Brain microvascular endothelial cell (primary cell): ENCODE measurements around the gene PTRH2.

Experiments used
- DNase-seq: peaks from one replicate; pipeline ENCODE4 v3.0.0-alpha.2; 2020
- H3K27ac ChIP-seq: fragments of 250-450 bp; sonication (Bioruptor Pico); 2 replicates; pipeline ENCODE4 v1.5.1; 2020; ENCODE audit warnings: mild to moderate bottlenecking, moderate library complexity
- H3K27me3 ChIP-seq: fragments of 250-450 bp; sonication (Bioruptor Pico); replicated peaks from 2 replicates; pipeline ENCODE4 v1.5.1; 2020; ENCODE audit warnings: mild to moderate bottlenecking
- H3K36me3 ChIP-seq: fragments of 250-450 bp; sonication (Bioruptor Pico); replicated peaks from 2 replicates; pipeline ENCODE4 v1.5.1; 2020; ENCODE audit warnings: mild to moderate bottlenecking
- H3K4me3 ChIP-seq: 2 replicates; pipeline ENCODE4 v1.5.1; 2011; ENCODE audit warnings: low read depth, mild to moderate bottlenecking, control low read depth, low read length, moderate library complexity
- in situ Hi-C: cut with HindIII; loops from 2 replicates; pipeline ENCODE4 v1.10.0; 2017; ENCODE audit warnings: low sequenced_read_pairs, low pct_ligation_motif_present
- TF ChIP-seq, protein P1 (sequence below): IDR thresholded peaks from 2 replicates; pipeline ENCODE4 v1.5.1; 2011; ENCODE audit warnings: low read depth, mild to moderate bottlenecking, moderate library complexity, low read length, control low read depth, inconsistent platforms; ENCODE audit errors: missing control alignments

Gene PTRH2

DNA sequence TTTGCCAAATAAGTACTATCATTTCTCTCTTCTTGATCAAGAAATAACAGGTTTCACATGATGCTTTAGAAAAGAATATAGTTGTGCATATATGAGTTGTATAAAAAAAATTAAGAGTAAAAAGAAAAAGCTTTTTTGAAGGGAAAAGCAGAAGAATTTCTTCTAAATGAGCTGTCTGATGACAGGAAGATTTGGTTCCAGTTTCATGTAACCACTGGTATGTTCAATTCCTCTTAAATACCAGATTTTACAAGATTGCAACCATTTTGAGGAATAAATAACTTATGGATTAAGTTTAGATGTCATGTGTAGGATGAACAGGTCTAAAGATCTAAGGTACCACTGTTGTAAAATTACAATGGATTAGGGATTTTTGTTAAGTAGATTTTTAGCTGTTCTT is 45.2 kb upstream of the PTRH2 start:
- no peaks in the 10 kb centered on the region for H3K36me3 ChIP-seq
- DNase-seq = no peak
- peak overlapping the region; percentile 96 for H3K27ac ChIP-seq
- TF ChIP-seq, protein P1, sequence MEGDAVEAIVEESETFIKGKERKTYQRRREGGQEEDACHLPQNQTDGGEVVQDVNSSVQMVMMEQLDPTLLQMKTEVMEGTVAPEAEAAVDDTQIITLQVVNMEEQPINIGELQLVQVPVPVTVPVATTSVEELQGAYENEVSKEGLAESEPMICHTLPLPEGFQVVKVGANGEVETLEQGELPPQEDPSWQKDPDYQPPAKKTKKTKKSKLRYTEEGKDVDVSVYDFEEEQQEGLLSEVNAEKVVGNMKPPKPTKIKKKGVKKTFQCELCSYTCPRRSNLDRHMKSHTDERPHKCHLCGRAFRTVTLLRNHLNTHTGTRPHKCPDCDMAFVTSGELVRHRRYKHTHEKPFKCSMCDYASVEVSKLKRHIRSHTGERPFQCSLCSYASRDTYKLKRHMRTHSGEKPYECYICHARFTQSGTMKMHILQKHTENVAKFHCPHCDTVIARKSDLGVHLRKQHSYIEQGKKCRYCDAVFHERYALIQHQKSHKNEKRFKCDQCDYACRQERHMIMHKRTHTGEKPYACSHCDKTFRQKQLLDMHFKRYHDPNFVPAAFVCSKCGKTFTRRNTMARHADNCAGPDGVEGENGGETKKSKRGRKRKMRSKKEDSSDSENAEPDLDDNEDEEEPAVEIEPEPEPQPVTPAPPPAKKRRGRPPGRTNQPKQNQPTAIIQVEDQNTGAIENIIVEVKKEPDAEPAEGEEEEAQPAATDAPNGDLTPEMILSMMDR = no peak
- in situ Hi-C loops = no loop called here
- no peak overlapping the region for H3K4me3 ChIP-seq
- no peaks in the 10 kb centered on the region for H3K27me3 ChIP-seq

- H3K36me3 ChIP-seq = no peaks in the 10 kb centered on the region
- in situ Hi-C loops = no loop called here
- no peaks in the 10 kb centered on the region for H3K27me3 ChIP-seq
- no peak overlapping the region for H3K4me3 ChIP-seq
- no peak for DNase-seq
- peak overlapping the region; percentile 34 for H3K27ac ChIP-seq
- TF ChIP-seq, protein P1 = no peak
These were observed 44.8 kb upstream of the PTRH2 start for GRCh38 chr17:59751955-59752413.

GRCh38 chr17:59748591-59748990 is 41.4 kb upstream of the PTRH2 start:
- Histone ChIP-seq H3K27me3 (no peaks in the 10 kb centered on the region), H3K4me3 (no peak overlapping the region), H3K36me3 (no peaks in the 10 kb centered on the region), H3K27ac (no peak overlapping the region)
- DNase-seq = no peak
- TF ChIP-seq, protein P1 = no peak
- in situ Hi-C loops = no loop called here

DNA sequence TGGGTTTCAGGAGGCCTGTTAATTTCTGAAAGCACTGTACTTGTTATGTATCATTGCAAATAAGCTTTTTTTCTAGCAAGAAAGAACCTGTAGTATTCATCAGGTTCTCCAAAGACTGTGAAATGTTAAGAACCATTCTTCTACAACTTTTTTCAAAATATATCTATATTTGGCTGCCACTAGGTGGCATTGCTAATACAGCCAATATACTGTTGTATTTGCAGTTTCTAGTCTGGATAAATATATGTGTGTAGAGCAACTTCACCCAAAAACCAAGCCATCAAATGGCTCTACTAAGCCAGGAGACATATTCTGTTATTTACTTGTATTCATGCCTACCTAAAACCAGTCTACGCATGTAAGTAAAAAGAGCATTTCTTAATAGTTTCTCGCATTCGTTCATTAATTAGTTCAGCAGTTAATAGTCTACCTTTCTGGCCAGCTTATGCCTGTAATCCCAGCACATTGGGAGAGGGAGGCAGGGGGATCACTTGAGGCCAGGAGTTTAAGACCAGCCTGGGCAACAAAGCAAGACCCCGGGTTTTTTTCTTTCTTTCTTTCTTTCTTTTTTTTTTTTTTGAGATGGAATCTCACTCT is 39.7 kb upstream of the PTRH2 start:
- in situ Hi-C loops = no loop called here
- TF ChIP-seq, protein P1 = peak; percentile 48
- Histone ChIP-seq H3K4me3 (no peak overlapping the region), H3K27ac (no peak overlapping the region), H3K36me3 (no peaks in the 10 kb centered on the region), H3K27me3 (no peaks in the 10 kb centered on the region)
- no peak for DNase-seq

GRCh38 chr17:59745040-59745439 is 37.8 kb upstream of the PTRH2 start:
- no peaks in the 10 kb centered on the region for H3K27me3 ChIP-seq
- no peak overlapping the region for H3K27ac ChIP-seq
- H3K4me3 ChIP-seq = no peak overlapping the region
- in situ Hi-C loops = no loop called here
- H3K36me3 ChIP-seq = no peaks in the 10 kb centered on the region
- DNase-seq = no peak
- TF ChIP-seq, protein P1 = no peak

GRCh38 chr17:59743842-59744241 is 36.6 kb upstream of the PTRH2 start:
- H3K36me3 ChIP-seq = no peaks in the 10 kb centered on the region
- in situ Hi-C loops = no loop called here
- H3K27ac ChIP-seq = no peak overlapping the region
- H3K4me3 ChIP-seq = no peak overlapping the region
- TF ChIP-seq, protein P1 = no peak
- DNase-seq = no peak
- H3K27me3 ChIP-seq = no peaks in the 10 kb centered on the region
